ENCODE measurements around the gene HLA-DQA2.
"Not testable (repeated sequence)": the region's sequence is repeated elsewhere in the genome, so short reads cannot be mapped to it uniquely, and the experiment has no call there.

Gene HLA-DQA2

GRCh38 chr6:32741031-32741960, at the start of gene HLA-DQA2:
HLA-DQA2 (plus strand) TSS chr6:32741391; CDS start chr6:32741444, 53 bp downstream.
- no peak for DNase-seq

DNA sequence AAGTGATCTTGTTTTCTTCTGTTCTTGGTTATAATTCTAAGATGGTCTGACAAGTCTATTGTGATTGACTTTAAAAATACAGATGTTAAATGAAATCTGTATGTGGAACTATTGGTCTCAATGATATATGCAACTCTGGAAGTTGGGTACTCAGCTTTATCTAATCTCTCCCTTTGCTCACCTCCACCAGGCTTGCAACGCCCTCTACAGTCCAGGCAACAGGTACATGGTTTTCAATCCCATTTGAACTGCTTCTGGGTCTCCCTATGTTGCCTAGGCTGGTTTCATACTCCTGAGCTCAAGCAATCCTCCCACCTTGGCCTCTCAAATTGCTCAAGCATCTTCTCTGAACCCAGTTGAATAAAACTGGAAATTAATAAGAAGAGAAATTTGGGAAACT, 49.2 kb upstream of the HLA-DQA2 start:
- DNase-seq, result peak; percentile 80

DNA sequence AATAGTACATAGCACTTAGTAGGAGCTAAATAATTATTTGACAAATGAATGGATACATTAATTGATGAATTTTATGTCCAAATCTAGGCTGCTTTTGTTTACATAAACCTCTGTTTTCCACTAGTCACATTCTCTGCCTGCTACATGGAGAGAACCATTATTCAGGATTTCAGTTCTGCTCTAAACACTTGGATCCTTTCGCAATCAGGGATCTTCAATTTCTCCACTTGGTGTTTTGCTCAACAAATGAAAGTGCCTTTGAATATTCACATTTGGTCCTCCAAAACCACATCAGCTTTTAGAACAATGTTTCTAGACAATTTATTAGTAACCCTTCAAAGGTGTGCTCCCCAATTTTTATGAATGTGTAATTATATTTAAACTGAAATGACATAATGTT, 44.2 kb upstream of the HLA-DQA2 start:
- DNase-seq, result no peak

GRCh38 chr6:32700391-32701040, 40.7 kb upstream of the HLA-DQA2 start:
- peak; percentile 59 for DNase-seq

GRCh38 chr6:32703347-32703746, 37.8 kb upstream of the HLA-DQA2 start:
- no peak for DNase-seq

GRCh38 chr6:32705164-32705563, 36.0 kb upstream of the HLA-DQA2 start:
- not testable (repeated sequence) for DNase-seq

GRCh38 chr6:32709625-32710024, 31.6 kb upstream of the HLA-DQA2 start:
- DNase-seq, result no peak

GRCh38 chr6:32713241-32713640, 27.9 kb upstream of the HLA-DQA2 start:
- DNase-seq, result no peak

GRCh38 chr6:32716396-32716795, 24.8 kb upstream of the HLA-DQA2 start:
- no peak for DNase-seq

- DNase-seq, result no peak
Observed at GRCh38 chr6:32718879-32719278, 22.3 kb upstream of the HLA-DQA2 start.

GRCh38 chr6:32738126-32738525, 3.1 kb upstream of the HLA-DQA2 start:
- no peak for DNase-seq

DNA sequence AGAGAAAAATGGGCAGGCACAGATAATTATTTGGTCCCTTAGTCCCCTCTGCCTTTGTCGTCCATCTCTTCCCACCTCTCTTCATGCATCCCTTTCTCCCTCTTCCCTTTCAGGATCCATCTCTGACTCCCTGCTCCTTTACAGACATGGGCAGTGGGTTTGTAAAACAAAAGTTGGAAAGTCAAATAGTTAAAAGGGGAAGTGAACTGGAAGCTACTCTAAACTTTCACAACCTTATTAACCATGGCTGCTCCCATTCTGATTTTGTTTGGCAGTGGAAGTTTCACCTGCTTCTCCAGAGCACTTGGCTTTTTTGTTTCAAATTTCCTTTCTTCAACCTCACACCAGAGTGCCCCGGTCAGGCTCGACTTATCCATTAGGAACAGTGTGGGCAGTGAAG, 1.2 kb downstream of the HLA-DQA2 start:
- DNase-seq, result no peak

DNA sequence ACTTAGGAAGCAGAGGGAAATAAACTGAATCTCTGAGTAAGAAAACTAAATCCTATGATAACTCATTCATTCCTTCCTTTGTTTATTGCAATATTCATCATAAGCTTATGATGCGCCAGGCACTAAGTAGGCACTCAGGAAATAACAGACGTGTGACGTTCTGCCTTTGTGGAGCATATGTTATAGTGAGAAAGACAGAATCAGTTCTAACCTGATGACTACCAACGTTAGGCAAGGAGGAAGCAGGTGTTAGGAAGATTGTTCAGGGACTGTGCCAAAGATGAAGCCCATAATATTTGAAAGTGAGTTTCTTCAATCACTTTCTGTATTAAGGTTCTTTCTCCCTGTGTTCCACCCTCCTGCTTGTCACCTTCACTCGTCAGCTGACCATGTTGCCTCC, 3.6 kb downstream of the HLA-DQA2 start:
- DNase-seq, result no peak

DNA sequence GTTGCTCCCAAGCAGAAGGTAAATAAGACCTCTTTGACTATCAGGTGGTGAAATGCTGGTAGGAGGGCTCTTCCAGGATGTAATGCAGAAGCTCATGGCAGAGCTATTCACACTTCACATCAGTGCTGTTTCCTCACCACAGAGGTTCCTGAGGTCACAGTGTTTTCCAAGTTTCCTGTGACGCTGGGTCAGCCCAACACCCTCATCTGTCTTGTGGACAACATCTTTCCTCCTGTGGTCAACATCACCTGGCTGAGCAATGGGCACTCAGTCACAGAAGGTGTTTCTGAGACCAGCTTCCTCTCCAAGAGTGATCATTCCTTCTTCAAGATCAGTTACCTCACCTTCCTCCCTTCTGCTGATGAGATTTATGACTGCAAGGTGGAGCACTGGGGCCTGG, 4.5 kb downstream of the HLA-DQA2 start:
- peak; percentile 5 for DNase-seq

GRCh38 chr6:32752580-32752979, 11.4 kb downstream of the HLA-DQA2 start:
- DNase-seq, result no peak

GRCh38 chr6:32759669-32760068, 18.5 kb downstream of the HLA-DQA2 start:
- DNase-seq, result no peak

DNA sequence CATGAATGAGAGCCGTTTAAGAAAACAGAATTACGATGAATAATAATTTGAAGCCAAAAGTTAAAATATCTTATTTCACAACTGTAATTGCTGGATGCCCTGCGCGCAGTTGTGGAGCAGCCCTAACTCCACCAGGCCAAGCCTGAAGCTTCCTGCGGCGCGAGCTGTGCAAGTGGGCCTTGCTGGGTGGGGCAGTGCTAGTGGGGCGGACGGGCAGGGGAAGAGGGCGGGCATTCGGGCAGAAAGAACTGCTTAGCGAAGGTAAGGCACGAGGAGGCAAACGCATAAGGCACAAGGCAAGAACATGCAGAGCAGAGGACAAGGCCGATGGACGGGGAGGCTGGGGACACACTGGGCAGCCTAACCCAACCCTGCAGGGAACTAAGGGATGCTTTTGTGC, 19.9 kb downstream of the HLA-DQA2 start:
- DNase-seq, result no peak

GRCh38 chr6:32761548-32761947, 20.4 kb downstream of the HLA-DQA2 start:
- DNase-seq, result no peak

- DNase-seq, result peak; percentile 6
Observed at GRCh38 chr6:32763421-32763820, 22.2 kb downstream of the HLA-DQA2 start, which contains the start of gene HLA-DQB2. HLA-DQB2 (minus strand) TSS chr6:32763532; CDS start chr6:32763470, 62 bp downstream.

GRCh38 chr6:32764048-32764447, 22.9 kb downstream of the HLA-DQA2 start:
- DNase-seq, result no peak

DNA sequence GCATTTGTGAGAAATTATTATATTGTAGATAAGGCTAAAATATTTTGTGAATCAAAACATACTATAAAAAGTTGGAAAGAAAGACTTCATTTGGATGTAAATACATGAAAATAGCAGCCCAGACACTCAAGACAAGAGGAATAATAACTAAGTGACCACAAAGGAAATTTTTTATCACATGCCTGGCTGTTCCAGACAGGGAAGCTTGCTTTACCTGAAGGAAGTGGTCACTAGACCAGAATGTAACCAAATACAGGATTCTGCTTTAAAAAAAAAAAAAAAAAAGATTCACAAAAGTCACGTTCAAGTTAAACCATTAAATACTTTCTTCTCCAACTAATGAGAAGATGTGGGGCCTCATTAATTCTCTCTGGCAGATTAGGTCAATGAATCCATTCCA, 31.5 kb downstream of the HLA-DQA2 start:
- DNase-seq, result no peak

- DNase-seq, result no peak
Observed at GRCh38 chr6:32774426-32774825, 33.2 kb downstream of the HLA-DQA2 start.

GRCh38 chr6:32775071-32775470, 33.9 kb downstream of the HLA-DQA2 start:
- DNase-seq, result no peak

DNA sequence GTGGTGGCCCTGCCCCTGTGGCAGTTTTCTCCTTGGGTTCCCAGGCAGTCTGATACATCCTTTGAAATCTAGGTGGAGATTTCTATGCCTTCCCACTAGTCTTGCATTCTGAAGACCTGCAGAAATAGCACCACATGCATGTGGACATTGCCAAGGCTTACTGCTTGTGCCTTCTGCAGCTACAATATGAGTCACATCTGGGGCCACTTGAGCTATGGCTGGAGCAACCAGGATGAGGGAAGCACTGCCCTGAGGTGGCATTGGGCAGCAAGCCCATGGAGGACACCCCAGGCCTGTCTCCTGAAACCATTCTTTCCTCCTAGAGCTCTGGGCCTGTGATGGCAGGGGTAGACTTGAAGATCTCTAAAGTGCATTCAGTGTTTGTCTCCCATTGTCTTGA, 37.8 kb downstream of the HLA-DQA2 start:
- DNase-seq, result no peak
